HG03045 (cell line): Measurements from ENCODE around the gene DHRS1.

Experiments used
- ATAC-seq: cut with Tn5 transposase; IDR thresholded peaks from one replicate; pipeline ENCODE4 v1.9.1; 2021; ENCODE audit warnings: mild to moderate bottlenecking, moderate library complexity; ENCODE audit not compliant: unreplicated experiment

The DHRS1 gene

GRCh38 chr14:24267516-24267915 is 32.1 kb downstream of the DHRS1 start:
- no peak for ATAC-seq

GRCh38 chr14:24266344-24267244 is 33.0 kb downstream of the DHRS1 start:
- no peak for ATAC-seq

GRCh38 chr14:24264298-24264697 is 35.3 kb downstream of the DHRS1 start:
- ATAC-seq, result no peak

GRCh38 chr14:24263848-24264247 is 35.7 kb downstream of the DHRS1 start:
- ATAC-seq, result no peak

GRCh38 chr14:24262821-24263733 is 36.5 kb downstream of the DHRS1 start, which contains the start of gene TGM1:
Gene TGM1, minus strand, starts transcription at chr14:24263177. Its CDS starts 825 bp downstream, at chr14:24262352.
- ATAC-seq, result no peak

- ATAC-seq, result no peak
Measured at GRCh38 chr14:24261969-24262327, 37.6 kb downstream of the DHRS1 start.

- ATAC-seq, result no peak
Measured at GRCh38 chr14:24261256-24261968, 38.2 kb downstream of the DHRS1 start.

GRCh38 chr14:24260780-24261157 is 38.8 kb downstream of the DHRS1 start:
- no peak for ATAC-seq

GRCh38 chr14:24260026-24260779 is 39.4 kb downstream of the DHRS1 start:
- no peak for ATAC-seq

- no peak for ATAC-seq
Measured at GRCh38 chr14:24259282-24260025, 40.1 kb downstream of the DHRS1 start.

GRCh38 chr14:24258548-24259265 is 40.9 kb downstream of the DHRS1 start:
- no peak for ATAC-seq

GRCh38 chr14:24258119-24258518 is 41.5 kb downstream of the DHRS1 start:
- no peak for ATAC-seq

- no peak for ATAC-seq
Measured at GRCh38 chr14:24256960-24257359, 42.6 kb downstream of the DHRS1 start.

GRCh38 chr14:24255931-24256711 is 43.5 kb downstream of the DHRS1 start:
- no peak for ATAC-seq

- ATAC-seq, result no peak
Measured at GRCh38 chr14:24255438-24255837, 44.1 kb downstream of the DHRS1 start.

- no peak for ATAC-seq
Measured at GRCh38 chr14:24254630-24255392, 44.8 kb downstream of the DHRS1 start.

- no peak for ATAC-seq
Measured at GRCh38 chr14:24253936-24254335, 45.6 kb downstream of the DHRS1 start.
